Panc1 (cell line): ENCODE data around the gene GLRX. TPM values are rescaled to one million over a fixed set of nuclear protein-coding genes. Genes with fewer than 3 reads are reported as not detected.

Experiments used
- ATAC-seq: fragments of 200-7000 bp; cut with Tn5 transposase; 2 replicates; pipeline ENCODE4 v1.9.1; 2020; ENCODE audit warnings: mild to moderate bottlenecking, moderate library complexity
- BruUV-seq: library from RNA; stranded (reverse); fragments of 400-500 nt; replicated peaks from 2 replicates; lab custom pipeline; 2021; lab: Mats Ljungman, UMichigan
- CTCF ChIA-PET: fragments of 300-600 bp; sonication (Branson Sonifier 250); formaldehyde crosslinking; loops from one replicate; lab custom pipeline; 2022; ENCODE audit warnings: antibody characterized with exemption; lab: Charles Lee
- POLR2A ChIA-PET: fragments of 300-600 bp; sonication (Branson Sonifier 250); formaldehyde crosslinking; loops from one replicate; lab custom pipeline; 2022; ENCODE audit warnings: antibody characterized with exemption; lab: Charles Lee
- DNase-seq: peaks from one replicate; pipeline ENCODE4 v3.0.0-alpha.2; 2010; ENCODE audit warnings: low read depth, low spot score
- H3K27ac ChIP-seq: 2 replicates; pipeline ENCODE4 v1.5.1; 2011; ENCODE audit warnings: mild to moderate bottlenecking, low read length, inconsistent platforms
- H3K27me3 ChIP-seq: fragments of 200-500 bp; sonication (Bioruptor generic); 2 replicates; pipeline ENCODE4 v1.6.0; 2014; ENCODE audit warnings: low read length, inconsistent platforms; ENCODE audit not compliant: control insufficient read depth, insufficient read depth
- H3K36me3 ChIP-seq: fragments of 200-500 bp; sonication (Bioruptor generic); 2 replicates; pipeline ENCODE4 v1.5.1; 2014; ENCODE audit warnings: inconsistent platforms, mild to moderate bottlenecking, low read length, moderate library complexity; ENCODE audit not compliant: control insufficient read depth, insufficient read depth
- H3K4me1 ChIP-seq: 2 replicates; pipeline ENCODE4 v1.5.1; 2011; ENCODE audit warnings: inconsistent platforms, mild to moderate bottlenecking, low read length, moderate library complexity; ENCODE audit not compliant: control insufficient read depth, insufficient read depth
- H3K4me3 ChIP-seq, 2 experiments: 2 replicates each; pipeline ENCODE4 v1.5.1; 2011 to 2012; ENCODE audit warnings: low read depth in 2 of 2, low read length in 2 of 2, mild to moderate bottlenecking in 2 of 2, inconsistent platforms in 1 of 2, moderate library complexity in 1 of 2
- H3K9me3 ChIP-seq: fragments of 200-500 bp; sonication (Bioruptor generic); 2 replicates; pipeline ENCODE4 v1.5.1; 2014; ENCODE audit warnings: low read depth, mild to moderate bottlenecking, inconsistent platforms, low read length, moderate library complexity; ENCODE audit not compliant: control insufficient read depth, insufficient read depth
- CTCF ChIP-seq: fragments of 450-650 bp; IDR thresholded peaks from 2 replicates; pipeline ENCODE4 v1.5.1; 2017; ENCODE audit warnings: mild to moderate bottlenecking
- POLR2AphosphoS5 ChIP-seq: IDR thresholded peaks from 2 replicates; pipeline ENCODE4 v1.6.1; 2012; ENCODE audit warnings: mild to moderate bottlenecking, low read depth, low read length, moderate library complexity
- REST ChIP-seq, 2 experiments: IDR thresholded peaks; 2 replicates each; pipeline ENCODE4 v1.6.1; 2011 to 2012; ENCODE audit warnings: low read depth in 2 of 2, control low read depth in 1 of 2, low read length in 1 of 2, mild to moderate bottlenecking in 1 of 2, moderate library complexity in 1 of 2; ENCODE audit not compliant: insufficient read depth in 1 of 2
- SIN3A ChIP-seq: IDR thresholded peaks from 2 replicates; pipeline ENCODE4 v1.6.1; 2012; ENCODE audit warnings: low read depth, mild to moderate bottlenecking, low read length, moderate library complexity, borderline replicate concordance; ENCODE audit not compliant: insufficient read depth
- TCF7L2 ChIP-seq: IDR thresholded peaks from 2 replicates; pipeline ENCODE4 v1.6.1; 2011; ENCODE audit warnings: mild to moderate bottlenecking, low read depth, low read length, inconsistent platforms
- in situ Hi-C: cut with HindIII; loops from 2 replicates; pipeline ENCODE4 v1.10.0; 2016; ENCODE audit warnings: low sequenced_read_pairs, low pct_unique_long_range_greater_than_20kb
- intact Hi-C: fragments of 100-400 bp; cut with micrococcal nuclease; formaldehyde crosslinking; loops from one replicate; pipeline ENCODE4 v1.10.0; 2022; ENCODE audit not compliant: unreplicated experiment
- total RNA-seq: library from RNA; stranded (reverse); gene quantifications from one replicate; pipeline ENCODE4 v1.2.1, GENCODE V29; 2021; ENCODE audit not compliant: unreplicated experiment

Gene GLRX
- total RNA-seq, 1 experiment from 2014 or later: 5.8 TPM

DNA sequence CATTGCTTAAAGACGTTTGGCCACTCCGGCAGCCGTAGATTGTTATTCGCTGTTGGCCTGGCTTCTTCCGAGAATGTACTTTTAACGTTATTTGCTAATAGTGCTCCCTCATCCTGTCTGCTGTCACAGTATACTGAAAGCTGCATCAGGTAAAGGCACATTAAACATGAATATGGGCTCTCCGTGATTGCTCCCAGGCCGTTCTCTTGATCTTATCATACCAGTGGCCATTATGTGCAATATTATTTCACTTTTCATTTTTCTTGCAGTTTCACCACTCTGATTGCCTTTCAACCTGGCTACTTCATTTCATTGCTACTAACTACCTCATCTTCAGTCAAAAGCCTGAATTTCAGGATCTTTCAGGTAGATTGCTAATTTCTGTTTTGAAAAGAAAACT is 34.0 kb downstream of the GLRX start:
- no peak overlapping the region for H3K27ac ChIP-seq
- TF ChIP-seq SIN3A: no peak
- no peak for TF ChIP-seq POLR2AphosphoS5
- TF ChIP-seq CTCF: no peak
- no peak for TF ChIP-seq REST (IDR thresholded peaks at IDR 0.05; ENCODE audit: insufficient read depth in 1 of 2, low read depth in 2 of 2, low read length in 1 of 2)
- TF ChIP-seq TCF7L2: no peak
- CTCF ChIA-PET: no interaction called here
- H3K9me3 ChIP-seq: no peaks in the 10 kb centered on the region
- no TSS peak for BruUV-seq
- ATAC-seq (no peak), DNase-seq (no peak)
- POLR2A ChIA-PET: no interaction called here
- H3K36me3 ChIP-seq: peaks cover 13% of the 10 kb centered on the region
- in situ Hi-C loops (no loop called here), intact Hi-C loops (no loop called here)
- no peak overlapping the region for H3K4me3 ChIP-seq
- H3K27me3 ChIP-seq: no peaks in the 10 kb centered on the region
- H3K4me1 ChIP-seq: no peaks in the 10 kb centered on the region

- intact Hi-C loops (no loop called here), in situ Hi-C loops (no loop called here)
- POLR2A ChIA-PET: no interaction called here
- H3K36me3 ChIP-seq: peaks cover 12% of the 10 kb centered on the region
- TF ChIP-seq POLR2AphosphoS5 (no peak), CTCF (no peak), REST (IDR thresholded peaks at IDR 0.05; ENCODE audit: insufficient read depth in 1 of 2, low read depth in 2 of 2, low read length in 1 of 2) (no peak), SIN3A (no peak)
- BruUV-seq: no TSS peak
- H3K4me1 ChIP-seq: no peaks in the 10 kb centered on the region
- H3K9me3 ChIP-seq: no peaks in the 10 kb centered on the region
- DNase-seq (no peak), ATAC-seq (no peak)
- H3K4me3 ChIP-seq: no peak overlapping the region
- no peaks in the 10 kb centered on the region for H3K27me3 ChIP-seq
- H3K27ac ChIP-seq: no peak overlapping the region
- CTCF ChIA-PET: no interaction called here
These were observed 35.6 kb downstream of the GLRX start for GRCh38 chr5:95786821-95787418.
